OCI-LY7 (cell line): Measurements from ENCODE around the gene USPL1.

ENCODE experiments used
- CTCF ChIP-seq: fragments of 200-600 bp; sonication (generic); conservative IDR thresholded peaks from 2 replicates; pipeline ENCODE4 v1.5.1; 2014; ENCODE audit warnings: mild to moderate bottlenecking, antibody characterized with exemption, low read length, moderate library complexity, mixed read lengths
- EZH2phosphoT487 ChIP-seq: fragments of 200-600 bp; sonication (generic); IDR thresholded peaks from 2 replicates; pipeline ENCODE4 v1.6.1; 2018; ENCODE audit warnings: low read depth, borderline replicate concordance, mild to moderate bottlenecking, mixed run types, antibody characterized with exemption, low read length, moderate library complexity, mixed read lengths

- TF ChIP-seq CTCF (no peak), EZH2phosphoT487 (no peak)
Observed at GRCh38 chr13:30623392-30623791, 5.7 kb downstream of the USPL1 start.
